ENCODE results near the gene SETX.
A peak's percentile ranks its signal among the peaks of the same experiment; 100 is the strongest.

Gene SETX

DNA sequence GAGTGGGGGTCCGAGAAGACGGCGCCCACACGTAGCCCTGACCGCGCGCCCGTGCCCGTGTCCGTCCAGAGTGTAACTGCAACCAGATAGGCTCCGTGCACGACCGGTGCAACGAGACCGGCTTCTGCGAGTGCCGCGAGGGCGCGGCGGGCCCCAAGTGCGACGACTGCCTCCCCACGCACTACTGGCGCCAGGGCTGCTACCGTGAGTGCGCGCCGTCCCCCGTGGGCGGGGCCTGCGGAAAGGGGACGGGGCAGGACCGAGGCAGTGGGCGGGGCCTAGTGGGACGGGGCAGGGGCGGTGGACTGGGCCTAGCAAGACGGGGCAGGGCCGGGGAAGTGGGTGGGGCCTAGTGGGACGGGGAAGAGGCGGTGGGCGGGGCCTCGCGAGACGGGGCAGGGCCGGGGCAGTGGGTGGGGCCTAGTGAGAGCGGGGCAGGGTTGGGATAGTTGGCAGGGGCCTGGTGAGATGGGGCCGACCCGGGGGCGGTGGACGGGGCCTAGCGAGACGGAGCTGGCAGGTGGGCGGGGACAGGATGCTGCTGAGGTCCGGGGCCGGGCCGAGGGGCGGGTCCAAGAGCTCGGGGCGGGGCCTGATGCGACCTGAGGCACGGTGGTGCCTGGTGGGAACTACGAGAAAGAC lies 113.8 kb downstream of the SETX start:
- peak; percentile 71 for DNase-seq (ENCODE audit: low read depth)

DNA sequence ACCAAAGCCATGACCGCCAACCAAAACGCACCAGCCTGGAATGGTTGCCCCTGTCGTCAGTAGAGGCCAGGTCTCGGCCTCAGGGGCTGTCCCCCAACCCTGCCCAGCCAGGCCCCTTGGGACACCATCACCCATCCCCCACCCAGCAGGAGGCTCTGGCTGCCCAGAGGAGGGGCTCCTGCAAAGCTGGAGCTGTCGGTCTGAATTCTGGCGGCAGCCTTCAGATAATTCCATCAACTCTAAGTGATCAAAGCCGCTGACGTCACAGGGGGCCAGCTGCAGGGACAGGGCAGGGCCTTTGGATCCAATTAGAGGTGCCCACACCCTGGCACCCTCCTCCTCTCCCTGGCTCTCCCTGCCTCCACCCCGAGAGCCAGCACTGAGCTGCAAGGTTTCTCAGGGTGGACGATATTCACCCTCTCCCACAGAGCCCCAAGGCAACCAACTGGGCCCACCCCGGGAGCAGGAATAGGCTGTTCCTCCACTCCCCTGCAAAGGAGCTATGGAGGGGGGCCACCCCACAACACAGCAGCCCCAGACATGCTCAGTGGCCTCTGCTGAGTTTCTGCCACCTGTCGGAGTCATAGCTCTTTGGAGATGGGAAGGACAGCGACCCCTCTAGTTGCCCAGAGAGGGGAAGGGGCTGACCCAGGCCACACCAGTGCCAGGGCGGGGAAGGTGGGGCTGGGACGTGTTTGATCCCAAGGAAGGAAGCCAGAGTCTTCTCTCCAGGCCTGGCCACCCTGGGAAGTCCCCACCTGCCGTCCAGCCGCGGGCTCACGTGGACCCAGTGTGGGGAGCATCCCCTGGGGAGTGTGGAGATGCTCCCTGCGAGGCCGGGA lies 114.6 kb downstream of the SETX start:
- DNase-seq (ENCODE audit: low read depth): no peak

DNA sequence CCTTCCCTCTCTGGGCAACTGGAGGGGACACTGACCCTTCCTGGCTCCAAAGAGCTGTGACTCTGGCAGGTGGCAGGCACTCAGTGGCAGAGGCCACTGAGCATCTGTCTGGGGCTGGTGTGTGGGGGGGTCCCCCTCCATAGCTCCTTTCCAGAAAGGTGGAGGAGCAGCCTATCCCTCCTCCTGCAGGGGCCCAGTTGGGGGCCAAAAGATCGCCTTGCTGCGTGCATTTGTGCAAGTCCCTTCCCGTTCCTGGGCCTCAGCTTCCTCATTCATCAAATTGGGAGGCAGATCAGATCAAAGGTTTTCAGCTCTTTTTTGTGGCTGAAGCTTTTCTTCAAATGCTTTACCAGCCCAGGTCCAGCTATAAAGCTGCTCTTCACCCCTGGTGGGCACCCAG lies 115.3 kb downstream of the SETX start:
- no peak for DNase-seq (ENCODE audit: low read depth)

- no peak for DNase-seq (ENCODE audit: low read depth)
Observed at GRCh38 chr9:132238992-132239391, 115.8 kb downstream of the SETX start.

GRCh38 chr9:132238026-132238972 lies 116.5 kb downstream of the SETX start:
- DNase-seq (ENCODE audit: low read depth): no peak

- no peak for DNase-seq (ENCODE audit: low read depth)
Observed at GRCh38 chr9:132237481-132237880, 117.3 kb downstream of the SETX start.

DNA sequence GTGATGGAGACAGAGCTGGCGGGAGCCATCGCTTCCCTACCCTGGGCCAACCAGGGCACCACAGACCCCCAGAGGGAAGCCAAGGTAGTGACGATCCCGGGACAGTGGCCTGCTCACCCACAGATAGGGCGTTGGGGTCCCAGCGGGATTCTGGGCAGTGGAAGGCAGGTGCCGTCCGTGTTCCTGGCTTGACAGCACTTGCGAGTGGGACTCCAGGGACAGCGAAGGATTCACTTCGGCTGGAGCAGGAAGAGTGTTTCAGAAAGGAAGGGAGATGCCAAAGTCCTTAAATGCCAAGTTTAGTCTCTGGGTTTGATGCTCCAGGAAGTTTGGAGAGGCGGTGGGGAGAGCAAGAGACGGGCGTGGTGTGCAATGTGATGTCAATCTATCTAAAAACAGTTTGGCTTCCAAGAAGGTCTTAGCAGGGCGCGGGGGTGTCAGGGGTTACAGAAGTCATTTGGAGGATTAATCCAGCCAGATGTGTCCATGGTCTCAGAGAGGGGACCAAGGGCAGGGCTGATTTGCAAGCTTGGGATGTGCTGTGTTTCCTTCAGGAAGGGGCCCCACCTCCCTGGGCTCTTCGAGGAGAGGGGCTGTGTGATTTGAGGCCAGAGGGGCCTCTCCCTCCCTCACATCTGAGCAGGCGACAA lies 118.0 kb downstream of the SETX start:
- no peak for DNase-seq (ENCODE audit: low read depth)

DNA sequence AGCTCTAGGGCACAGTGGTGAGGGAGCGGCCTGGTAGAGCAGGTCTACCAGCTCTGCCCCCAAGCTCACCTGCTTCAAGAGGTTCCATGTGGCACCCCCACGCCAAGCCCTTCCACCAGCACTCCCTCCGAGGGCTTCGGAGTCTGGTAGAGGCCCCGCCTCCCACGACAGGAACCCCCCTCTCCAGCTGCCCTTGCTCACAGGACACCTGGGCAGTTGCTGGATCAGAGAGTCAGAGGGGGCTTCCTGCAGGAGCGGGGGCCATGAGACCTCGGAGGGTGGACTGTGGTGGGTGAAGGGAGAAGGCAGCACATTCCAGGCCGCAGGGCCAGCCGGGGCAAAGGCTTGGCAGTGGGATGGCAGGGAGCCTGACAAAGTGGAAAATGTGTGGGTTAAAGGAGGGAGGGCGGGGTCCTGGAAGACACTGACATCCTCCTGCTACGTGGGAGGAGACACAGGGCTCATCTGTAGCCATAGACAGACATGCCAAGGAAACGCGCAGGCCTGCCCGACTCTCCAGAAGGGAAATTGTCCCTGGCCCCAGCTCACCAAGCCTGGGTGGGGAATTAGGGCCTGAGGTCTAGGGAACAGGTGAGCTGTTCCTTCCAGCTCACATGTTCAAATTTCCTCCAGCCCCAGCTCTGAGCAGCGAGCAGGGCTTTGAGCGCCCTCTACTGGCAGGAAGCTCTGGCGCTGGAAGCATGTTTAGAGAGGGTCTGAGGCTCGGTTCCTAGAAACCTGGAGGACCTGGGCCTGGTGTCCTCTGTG lies 118.7 kb downstream of the SETX start:
- DNase-seq (ENCODE audit: low read depth): peak; percentile 25

DNA sequence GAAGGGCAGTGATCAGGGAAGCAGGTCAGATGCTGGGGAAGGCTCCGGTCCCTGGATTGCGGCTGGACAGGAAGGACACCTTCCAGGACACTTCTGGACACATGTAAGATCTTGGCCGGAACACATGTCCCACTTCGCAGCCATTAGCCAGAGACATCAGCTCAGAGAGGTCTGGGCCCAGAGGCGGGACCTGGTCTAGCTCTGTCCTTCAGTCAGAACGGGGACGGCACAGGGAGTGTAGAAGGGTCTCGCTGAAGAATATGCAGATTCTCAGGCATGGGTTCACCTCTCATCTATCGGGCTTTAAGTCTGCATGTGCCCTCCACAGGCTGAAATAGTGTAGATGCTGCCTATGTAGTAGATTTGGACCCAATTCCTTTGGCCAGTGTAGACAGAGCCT lies 119.7 kb downstream of the SETX start:
- DNase-seq (ENCODE audit: low read depth): no peak

DNA sequence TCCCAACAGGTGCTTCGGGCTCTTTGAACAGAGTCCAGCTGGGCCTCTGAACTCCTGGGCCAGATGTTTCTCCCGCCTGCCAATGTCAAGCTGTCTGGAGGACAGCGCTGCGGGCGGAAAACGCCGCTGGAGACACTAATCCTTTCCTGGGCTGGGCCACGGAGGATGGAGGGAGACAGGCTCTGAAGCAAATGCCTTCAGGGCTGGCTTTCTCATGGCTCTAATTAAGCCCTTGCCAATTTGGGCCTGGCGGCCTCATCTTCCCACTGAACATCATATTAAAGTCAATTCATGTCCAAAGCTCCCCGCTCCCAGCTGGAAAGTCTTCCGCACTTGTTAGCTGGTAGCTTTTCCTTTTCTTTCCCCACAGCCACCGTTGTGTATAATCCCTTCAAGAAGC lies 120.3 kb downstream of the SETX start:
- no peak for DNase-seq (ENCODE audit: low read depth)

DNA sequence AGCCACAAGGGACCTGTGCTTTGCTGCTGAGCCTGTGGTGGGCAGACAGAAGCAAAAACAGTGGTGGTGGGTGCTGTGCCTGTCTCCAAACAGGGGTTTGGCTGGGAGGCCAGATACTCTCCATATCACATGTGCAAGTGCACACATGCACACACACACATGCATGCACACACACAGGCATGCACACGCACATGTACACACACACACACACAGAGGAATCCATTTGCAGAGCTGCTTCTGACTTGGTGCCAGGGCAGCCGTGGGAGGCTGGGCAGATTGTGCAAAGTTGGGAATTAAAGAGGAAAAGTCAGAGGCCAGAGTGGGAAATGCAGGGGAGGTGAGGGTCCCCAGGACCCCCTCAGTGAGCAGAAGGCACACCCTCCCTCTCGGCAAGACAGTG lies 121.6 kb downstream of the SETX start:
- DNase-seq (ENCODE audit: low read depth): no peak

DNA sequence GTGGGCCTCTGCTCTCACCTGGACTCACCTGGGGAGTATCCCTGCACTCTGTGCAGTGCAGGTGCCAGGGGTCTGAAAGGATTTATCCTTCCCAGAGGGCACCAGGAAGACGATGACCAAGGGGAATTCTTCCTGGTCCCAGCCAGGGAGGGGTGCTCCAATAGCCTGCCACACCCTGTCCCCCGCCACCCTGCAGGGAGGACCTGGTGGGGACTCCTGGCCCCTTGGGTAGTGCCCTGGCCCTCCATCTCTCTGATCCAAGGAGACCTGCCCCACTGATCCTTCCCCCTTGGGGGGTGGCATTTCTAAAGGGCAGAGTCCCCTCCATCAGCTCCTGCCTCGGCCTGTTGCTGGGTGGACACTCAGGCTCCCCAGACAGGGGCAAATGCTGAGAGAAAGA lies 122.3 kb downstream of the SETX start:
- no peak for DNase-seq (ENCODE audit: low read depth)

GRCh38 chr9:132231019-132231701 lies 123.6 kb downstream of the SETX start:
- DNase-seq (ENCODE audit: low read depth): no peak

DNA sequence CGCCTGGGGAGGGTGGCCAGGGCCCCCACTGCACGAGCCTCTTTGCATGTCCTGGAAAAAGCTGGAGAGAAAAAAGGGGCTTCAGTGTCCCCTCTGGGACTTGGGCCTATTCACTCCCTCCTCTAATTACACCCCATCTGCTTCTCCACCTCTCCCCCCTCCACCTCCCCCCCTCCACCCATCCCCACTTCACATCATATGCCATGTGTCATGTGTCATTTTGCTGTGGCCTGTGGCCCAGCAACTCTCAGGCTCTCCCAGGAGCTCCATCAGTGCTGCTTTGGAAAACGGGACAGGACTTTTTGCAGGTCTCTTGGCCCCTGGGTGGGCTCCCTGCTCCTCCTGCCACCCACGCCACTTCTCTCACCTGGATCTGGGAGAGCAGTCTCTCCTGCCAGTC lies 124.2 kb downstream of the SETX start:
- DNase-seq (ENCODE audit: low read depth): no peak

- no peak for DNase-seq (ENCODE audit: low read depth)
Observed at GRCh38 chr9:132228062-132228461, 126.7 kb downstream of the SETX start.

DNA sequence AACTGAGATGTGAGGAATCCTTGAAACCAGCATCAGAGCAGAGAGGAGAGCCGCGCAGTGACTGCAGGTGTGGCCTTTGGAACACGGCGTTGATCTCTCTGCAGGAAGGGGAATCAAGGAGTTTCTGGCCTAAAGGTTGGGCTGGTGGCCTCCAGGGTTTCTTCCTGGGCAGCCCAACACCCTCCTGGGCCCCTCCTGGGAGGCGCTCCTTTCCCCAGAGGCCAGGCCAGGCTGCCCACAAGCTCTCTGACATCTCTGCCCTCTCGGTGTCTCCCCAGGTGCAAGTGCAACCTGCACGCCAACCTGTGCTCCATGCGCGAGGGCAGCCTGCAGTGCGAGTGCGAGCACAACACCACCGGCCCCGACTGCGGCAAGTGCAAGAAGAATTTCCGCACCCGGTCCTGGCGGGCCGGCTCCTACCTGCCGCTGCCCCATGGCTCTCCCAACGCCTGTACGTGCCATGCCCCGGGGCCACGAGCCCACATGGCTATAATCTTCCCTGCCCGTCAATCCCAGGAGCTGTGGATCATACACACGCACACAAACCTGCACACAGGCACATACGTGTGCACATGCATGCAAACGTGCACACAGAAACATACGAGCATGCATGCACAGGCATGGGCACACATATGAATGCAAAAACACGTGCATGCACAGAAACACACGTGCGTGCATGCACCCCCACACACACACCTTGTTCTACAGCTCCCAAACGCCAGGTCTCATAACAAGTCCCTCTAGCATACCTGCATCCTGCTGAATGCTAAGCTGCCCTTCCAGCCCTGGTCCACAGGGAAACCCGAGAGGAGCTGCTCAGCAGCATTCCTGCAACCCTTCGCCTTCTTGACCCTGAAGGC lies 128.0 kb downstream of the SETX start:
- no peak for DNase-seq (ENCODE audit: low read depth)

GRCh38 chr9:132224645-132225044 lies 130.1 kb downstream of the SETX start:
- DNase-seq (ENCODE audit: low read depth): no peak

DNA sequence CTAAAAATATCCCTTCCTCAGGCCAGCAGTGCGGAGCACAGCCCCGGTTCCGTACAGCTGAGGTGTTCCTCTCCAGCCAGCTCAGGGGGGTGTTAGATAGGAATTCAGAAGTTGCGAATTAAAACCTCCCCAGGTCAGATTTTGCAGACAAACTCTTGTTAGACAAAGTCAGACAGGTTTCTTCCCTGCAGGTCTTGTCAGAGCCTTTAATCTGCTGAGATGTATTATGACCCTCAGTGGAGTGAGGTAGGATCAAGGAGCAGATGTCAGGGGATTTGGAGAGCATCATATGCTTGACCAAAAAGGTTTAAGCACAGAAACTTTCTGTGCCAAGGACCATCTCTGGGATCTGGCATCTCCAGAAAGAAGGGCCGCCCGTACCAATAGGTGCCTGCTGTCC lies 132.8 kb downstream of the SETX start:
- no peak for DNase-seq (ENCODE audit: low read depth)

DNA sequence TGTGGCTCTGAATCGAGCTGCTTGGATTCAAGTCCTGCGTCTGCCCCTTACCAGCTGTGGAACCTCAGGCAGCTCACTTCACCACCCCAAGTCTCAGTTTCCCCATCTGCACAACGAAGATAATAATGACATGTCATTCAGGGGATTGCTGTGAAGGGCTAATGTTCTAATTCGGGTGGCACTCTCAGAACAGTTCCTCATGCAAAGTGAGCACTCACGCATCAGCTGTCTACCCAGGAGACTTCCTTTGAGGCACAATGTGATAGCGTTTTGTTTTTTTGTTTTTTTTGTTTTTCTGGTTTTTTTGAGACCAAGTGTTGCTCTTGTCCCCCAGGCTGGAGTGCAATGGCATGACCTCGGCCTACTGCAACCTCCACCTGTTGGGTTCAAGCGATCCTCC lies 136.6 kb downstream of the SETX start:
- no peak for DNase-seq (ENCODE audit: low read depth)
